Measurements from ENCODE around the gene LMO1. TPM values are rescaled to one million over a fixed set of nuclear protein-coding genes. Genes with fewer than 3 reads are reported as not detected.

Gene LMO1
- total RNA-seq, 1 donor from 2014 or later: not detected

- no peak for DNase-seq (ENCODE audit: low read depth)
These were observed 2.9 kb upstream of the LMO1 start for GRCh38 chr11:8266246-8267241.

GRCh38 chr11:8265681-8266241 lies 2.1 kb upstream of the LMO1 start:
- no peak for DNase-seq (ENCODE audit: low read depth)

- DNase-seq (ENCODE audit: low read depth): peak; percentile 10
These were observed 439 bp downstream of the LMO1 start for GRCh38 chr11:8263109-8263768.

GRCh38 chr11:8262552-8263108 lies 1.0 kb downstream of the LMO1 start:
- peak; percentile 68 for DNase-seq (ENCODE audit: low read depth)

GRCh38 chr11:8261921-8262551 lies 1.6 kb downstream of the LMO1 start:
- no peak for DNase-seq (ENCODE audit: low read depth)

GRCh38 chr11:8261291-8261690 lies 2.4 kb downstream of the LMO1 start:
- DNase-seq (ENCODE audit: low read depth): no peak

- DNase-seq (ENCODE audit: low read depth): no peak
These were observed 3.3 kb downstream of the LMO1 start for GRCh38 chr11:8260202-8260966.

- DNase-seq (ENCODE audit: low read depth): no peak
These were observed 4.2 kb downstream of the LMO1 start for GRCh38 chr11:8259306-8259959.

GRCh38 chr11:8258784-8259183 lies 4.9 kb downstream of the LMO1 start:
- DNase-seq (ENCODE audit: low read depth): no peak

- peak; percentile 89 for DNase-seq (ENCODE audit: low read depth)
These were observed 5.4 kb downstream of the LMO1 start for GRCh38 chr11:8258289-8258688.

GRCh38 chr11:8257003-8257664 lies 6.5 kb downstream of the LMO1 start:
- DNase-seq (ENCODE audit: low read depth): no peak

GRCh38 chr11:8256271-8257002 lies 7.2 kb downstream of the LMO1 start:
- no peak for DNase-seq (ENCODE audit: low read depth)

GRCh38 chr11:8253566-8253965 lies 10.1 kb downstream of the LMO1 start:
- no peak for DNase-seq (ENCODE audit: low read depth)

GRCh38 chr11:8252946-8253345 lies 10.7 kb downstream of the LMO1 start:
- DNase-seq (ENCODE audit: low read depth): no peak

GRCh38 chr11:8252388-8252787 lies 11.3 kb downstream of the LMO1 start:
- no peak for DNase-seq (ENCODE audit: low read depth)

GRCh38 chr11:8251616-8252295 lies 11.9 kb downstream of the LMO1 start:
- no peak for DNase-seq (ENCODE audit: low read depth)

GRCh38 chr11:8250981-8251615 lies 12.6 kb downstream of the LMO1 start:
- DNase-seq (ENCODE audit: low read depth): no peak

- DNase-seq (ENCODE audit: low read depth): no peak
These were observed 13.2 kb downstream of the LMO1 start for GRCh38 chr11:8250434-8250833.

Measured in myocyte (in vitro differentiated cells).